Right atrium auricular region (tissue), 2 donors: ENCODE measurements around the gene NFILZ. TPM values are rescaled to one million over a fixed set of nuclear protein-coding genes. Genes with fewer than 3 reads are reported as not detected.

Experiments used
- DNase-seq: peaks from one replicate; pipeline ENCODE4 v3.0.0-alpha.2; 2019; ENCODE audit warnings: low spot score
- H3K27ac ChIP-seq, 2 donors: fragments of 200-600 bp; sonication (generic); 1 replicate in 1 of 2; 2 replicates in 1 of 2; pipeline ENCODE4 v1.5.1; 2016 to 2019
- H3K27me3 ChIP-seq, 2 donors: fragments of 200-600 bp; sonication (generic); one replicate each; pipeline versions ENCODE4 v1.5.1 to v1.6.0; 2017 to 2019
- H3K36me3 ChIP-seq: fragments of 200-600 bp; sonication (generic); one replicate; pipeline ENCODE4 v1.5.1; 2016
- H3K4me1 ChIP-seq, 2 donors: fragments of 200-600 bp; sonication (generic); one replicate each; pipeline versions ENCODE4 v1.5.1 to v1.6.0; 2017 to 2019
- H3K4me3 ChIP-seq, 2 donors: fragments of 200-600 bp; sonication (generic); 1 replicate in 1 of 2; 2 replicates in 1 of 2; pipeline ENCODE4 v1.5.1; 2017 to 2019; ENCODE audit warnings: mild to moderate bottlenecking in 1 of 2, moderate library complexity in 1 of 2
- H3K9me3 ChIP-seq, 2 donors: fragments of 200-600 bp; sonication (generic); one replicate each; pipeline ENCODE4 v1.5.1; 2019
- total RNA-seq, 2 donors: library from RNA; depleted of rRNA; stranded (reverse); fragments of >200 nt; gene quantifications; one replicate each; pipeline ENCODE4 v1.1.0, GENCODE V29; 2016
- TF ChIP-seq, protein P1 (sequence below), 2 donors: fragments of 200-600 bp; sonication (generic); IDR thresholded peaks; one replicate each; pipeline ENCODE4 v1.5.1; 2019; ENCODE audit warnings: antibody characterized with exemption in 2 of 2

The NFILZ gene
- total RNA-seq, 2 donors from 2014 or later: not detected

GRCh38 chr19:8641221-8641907 is 10.9 kb downstream of the NFILZ start:
- no peak overlapping the region for H3K4me3 ChIP-seq
- H3K27ac ChIP-seq: no peak overlapping the region
- no peaks in the 10 kb centered on the region for H3K4me1 ChIP-seq
- H3K36me3 ChIP-seq: no peaks in the 10 kb centered on the region
- H3K9me3 ChIP-seq: no peaks in the 10 kb centered on the region
- no peaks in the 10 kb centered on the region for H3K27me3 ChIP-seq
- TF ChIP-seq, protein P1, sequence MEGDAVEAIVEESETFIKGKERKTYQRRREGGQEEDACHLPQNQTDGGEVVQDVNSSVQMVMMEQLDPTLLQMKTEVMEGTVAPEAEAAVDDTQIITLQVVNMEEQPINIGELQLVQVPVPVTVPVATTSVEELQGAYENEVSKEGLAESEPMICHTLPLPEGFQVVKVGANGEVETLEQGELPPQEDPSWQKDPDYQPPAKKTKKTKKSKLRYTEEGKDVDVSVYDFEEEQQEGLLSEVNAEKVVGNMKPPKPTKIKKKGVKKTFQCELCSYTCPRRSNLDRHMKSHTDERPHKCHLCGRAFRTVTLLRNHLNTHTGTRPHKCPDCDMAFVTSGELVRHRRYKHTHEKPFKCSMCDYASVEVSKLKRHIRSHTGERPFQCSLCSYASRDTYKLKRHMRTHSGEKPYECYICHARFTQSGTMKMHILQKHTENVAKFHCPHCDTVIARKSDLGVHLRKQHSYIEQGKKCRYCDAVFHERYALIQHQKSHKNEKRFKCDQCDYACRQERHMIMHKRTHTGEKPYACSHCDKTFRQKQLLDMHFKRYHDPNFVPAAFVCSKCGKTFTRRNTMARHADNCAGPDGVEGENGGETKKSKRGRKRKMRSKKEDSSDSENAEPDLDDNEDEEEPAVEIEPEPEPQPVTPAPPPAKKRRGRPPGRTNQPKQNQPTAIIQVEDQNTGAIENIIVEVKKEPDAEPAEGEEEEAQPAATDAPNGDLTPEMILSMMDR (IDR thresholded peaks at IDR 0.05): no peak
- DNase-seq: no peak

DNA sequence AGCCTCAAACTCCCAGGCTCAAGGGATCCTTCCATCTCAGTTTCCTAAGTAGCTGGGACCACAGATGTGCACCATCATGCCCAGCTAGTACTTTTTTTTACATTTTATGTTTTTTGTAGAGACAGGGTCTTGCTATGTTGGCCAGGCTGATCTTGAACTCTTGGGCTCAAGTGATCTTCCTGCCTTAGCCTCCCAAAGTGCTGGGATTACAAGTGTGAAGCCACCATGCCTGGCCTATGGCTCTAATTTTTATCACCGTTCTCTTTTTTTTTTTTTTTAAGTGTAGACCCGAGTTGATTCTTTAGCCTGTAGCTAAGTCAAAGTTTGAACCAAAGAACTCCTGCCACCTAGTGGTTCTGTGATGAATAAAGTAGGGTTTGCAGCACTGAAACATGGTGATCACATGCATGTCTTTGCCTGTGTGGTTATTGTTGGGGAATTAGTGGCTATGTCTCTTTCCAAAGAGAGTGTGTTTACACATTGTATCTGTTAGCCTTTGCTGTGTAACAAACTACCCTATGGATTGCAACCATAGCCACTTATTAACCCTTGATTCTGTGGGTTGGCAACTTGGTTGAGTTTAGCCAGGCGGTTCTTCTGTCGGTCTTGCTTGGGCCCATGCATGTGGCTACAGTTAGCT is 11.6 kb downstream of the NFILZ start:
- no peak for DNase-seq
- Histone ChIP-seq H3K36me3 (no peaks in the 10 kb centered on the region), H3K4me1 (no peaks in the 10 kb centered on the region), H3K4me3 (no peak overlapping the region), H3K27me3 (no peaks in the 10 kb centered on the region), H3K27ac (no peak overlapping the region), H3K9me3 (no peaks in the 10 kb centered on the region)
- TF ChIP-seq, protein P1 (IDR thresholded peaks at IDR 0.05): peak; percentile 13 to 67

DNA sequence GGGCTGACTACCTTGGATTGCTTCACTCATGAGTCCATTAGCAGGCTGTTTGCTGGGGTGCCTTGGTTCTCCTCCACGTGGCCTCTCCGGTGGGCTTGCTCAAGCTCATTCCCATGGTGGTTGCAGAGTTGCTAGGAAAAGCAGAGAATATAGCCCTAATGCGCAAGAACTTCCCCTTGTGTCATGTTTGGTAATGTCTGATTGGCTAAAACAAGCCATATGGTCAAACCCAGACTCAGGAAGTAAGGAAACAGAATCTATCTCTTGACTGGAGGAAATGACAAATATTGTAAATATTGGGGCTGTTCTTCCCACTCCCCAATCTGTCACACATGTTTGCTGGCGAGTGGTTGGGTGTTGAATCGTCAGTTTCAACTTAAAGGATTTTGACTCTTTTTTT is 12.1 kb downstream of the NFILZ start:
- Histone ChIP-seq H3K27ac (no peak overlapping the region), H3K9me3 (no peaks in the 10 kb centered on the region), H3K36me3 (no peaks in the 10 kb centered on the region), H3K27me3 (no peaks in the 10 kb centered on the region), H3K4me3 (no peak overlapping the region), H3K4me1 (no peaks in the 10 kb centered on the region)
- no peak for DNase-seq
- TF ChIP-seq, protein P1 (IDR thresholded peaks at IDR 0.05): no peak

DNA sequence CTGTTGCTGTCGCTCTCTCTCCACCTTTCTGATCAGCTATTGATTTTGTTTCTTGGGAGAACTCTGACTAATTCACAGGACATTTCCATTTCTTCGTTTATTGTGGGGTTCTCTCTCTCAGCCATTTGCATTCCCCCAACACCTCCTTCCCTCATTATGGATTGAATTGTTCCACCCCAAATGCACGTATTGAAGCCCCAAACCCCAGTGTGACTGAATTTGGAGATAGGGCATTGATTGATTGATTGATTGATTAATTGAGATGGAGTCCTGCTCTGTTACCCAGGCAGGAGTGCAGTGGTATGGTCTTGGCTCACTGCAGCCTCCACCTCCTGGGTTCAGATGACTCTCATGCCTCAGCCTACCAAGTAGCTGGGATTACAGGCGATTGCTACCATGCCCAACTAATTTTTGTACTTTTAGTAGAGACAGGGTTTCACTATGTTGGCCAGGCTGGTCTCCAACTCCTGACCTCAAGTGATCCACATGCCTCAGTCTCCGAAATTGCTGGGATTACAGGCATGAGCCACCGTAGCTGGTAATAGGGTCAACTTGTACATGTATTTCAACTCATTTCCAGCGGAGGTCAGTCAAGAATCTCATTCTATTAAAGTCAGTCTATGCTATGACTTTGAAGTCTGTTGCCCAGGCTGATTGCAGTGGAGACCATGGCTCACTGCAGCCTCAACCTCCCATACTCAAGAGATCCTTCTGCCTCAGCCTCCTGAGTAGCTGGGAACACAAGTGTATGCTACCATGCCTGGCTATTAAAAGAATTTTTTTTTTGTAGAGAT is 13.6 kb downstream of the NFILZ start:
- Histone ChIP-seq H3K36me3 (no peaks in the 10 kb centered on the region), H3K27me3 (no peaks in the 10 kb centered on the region), H3K4me3 (no peak overlapping the region), H3K9me3 (no peaks in the 10 kb centered on the region), H3K27ac (no peak overlapping the region), H3K4me1 (no peaks in the 10 kb centered on the region)
- DNase-seq: no peak
- TF ChIP-seq, protein P1 (IDR thresholded peaks at IDR 0.05): no peak

DNA sequence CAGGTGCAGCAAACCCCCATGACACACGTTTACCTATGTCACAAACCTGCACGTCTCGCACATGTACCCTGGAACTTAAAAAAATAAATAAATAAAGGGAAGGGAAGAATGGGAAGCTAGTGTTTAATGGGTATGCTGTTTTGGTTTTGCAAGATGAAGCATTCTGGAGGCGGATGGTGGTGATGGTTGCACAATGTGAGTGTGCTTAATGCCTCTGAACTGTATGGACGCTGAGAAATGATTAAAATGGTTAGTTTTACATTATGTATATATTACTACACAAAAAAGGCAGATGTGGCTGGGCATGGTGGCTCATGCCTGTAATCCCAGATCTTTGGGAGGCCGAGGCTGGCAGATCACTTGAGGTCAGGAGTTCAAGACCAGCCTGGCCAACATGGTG is 17.8 kb downstream of the NFILZ start:
- no peak overlapping the region for H3K27ac ChIP-seq
- TF ChIP-seq, protein P1 (IDR thresholded peaks at IDR 0.05): no peak
- no peak for DNase-seq

More for the DNA sequence above, 17.8 kb downstream of the NFILZ start:
- H3K27me3 ChIP-seq: no peaks in the 10 kb centered on the region
- H3K4me3 ChIP-seq: no peak overlapping the region
- H3K4me1 ChIP-seq: no peaks in the 10 kb centered on the region
- no peaks in the 10 kb centered on the region for H3K9me3 ChIP-seq
- H3K36me3 ChIP-seq: no peaks in the 10 kb centered on the region
